SKM-1 treated with dmso at 0.1 percent for 144 hours (cell line): ENCODE measurements around the gene MRPL1.

ENCODE experiments used
- DNase-seq: peaks from one replicate; lab custom pipeline; 2025; ENCODE audit not compliant: unreplicated experiment; lab: John Stamatoyannopoulos, UW

Gene MRPL1

GRCh38 chr4:77862478-77863216 is at the start of gene MRPL1:
Gene MRPL1, plus strand, starts transcription at chr4:77862830. Its CDS starts 19 bp downstream, at chr4:77862849.
- DNase-seq, result peak; percentile 98

- DNase-seq, result no peak
Measured at GRCh38 chr4:77815636-77816035, 47.0 kb upstream of the MRPL1 start.

DNA sequence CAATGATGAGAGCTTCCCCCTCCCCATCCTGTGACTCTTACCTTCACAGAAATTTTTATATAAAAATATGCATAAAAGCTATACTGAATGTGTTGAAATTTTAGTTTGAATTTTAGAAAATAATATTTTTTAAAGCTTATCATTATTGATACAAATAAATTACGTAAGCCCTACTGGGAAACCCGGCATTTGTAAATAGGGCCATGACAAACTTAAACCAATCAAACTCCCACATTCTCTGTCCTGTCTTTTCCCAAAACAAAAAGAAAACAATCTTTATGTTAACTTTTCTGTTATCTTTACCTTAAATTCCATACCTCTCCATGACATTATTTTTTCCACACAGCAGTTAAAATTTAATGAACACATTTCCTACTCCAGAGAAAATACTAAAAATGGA is 46.1 kb upstream of the MRPL1 start:
- DNase-seq, result no peak

GRCh38 chr4:77817304-77818072 is 45.1 kb upstream of the MRPL1 start:
- no peak for DNase-seq

DNA sequence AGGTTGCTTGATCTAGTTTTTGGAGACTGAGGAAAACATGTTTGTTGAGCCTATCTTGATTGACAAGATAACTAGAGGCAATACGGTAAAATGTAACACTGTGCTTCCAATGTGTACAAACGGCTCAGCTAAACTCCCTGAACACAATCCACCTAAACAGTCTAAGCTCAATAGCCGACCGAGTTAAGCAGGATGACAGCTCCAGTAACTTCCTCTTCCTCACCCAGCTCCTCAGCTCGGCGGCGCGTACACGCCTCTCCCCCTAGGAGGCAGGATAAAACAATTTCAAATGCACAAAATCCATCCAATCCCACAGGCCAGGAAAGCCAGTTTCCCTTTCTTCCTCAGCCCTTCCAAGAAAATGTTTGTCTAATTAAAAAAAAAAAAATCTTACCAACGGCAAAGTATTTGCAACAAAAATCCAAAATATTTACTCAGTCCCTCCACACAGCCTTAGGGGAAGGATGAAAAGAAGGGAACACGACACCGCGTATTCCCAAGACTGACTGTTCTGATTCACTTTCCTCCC is 44.5 kb upstream of the MRPL1 start:
- DNase-seq, result peak; percentile 87

GRCh38 chr4:77818602-77819403 is 43.8 kb upstream of the MRPL1 start, which contains the start of gene CNOT6L:
Gene CNOT6L, minus strand, starts transcription at chr4:77819368. Its CDS starts 60 bp downstream, at chr4:77819308.
- peak; percentile 27 for DNase-seq

DNA sequence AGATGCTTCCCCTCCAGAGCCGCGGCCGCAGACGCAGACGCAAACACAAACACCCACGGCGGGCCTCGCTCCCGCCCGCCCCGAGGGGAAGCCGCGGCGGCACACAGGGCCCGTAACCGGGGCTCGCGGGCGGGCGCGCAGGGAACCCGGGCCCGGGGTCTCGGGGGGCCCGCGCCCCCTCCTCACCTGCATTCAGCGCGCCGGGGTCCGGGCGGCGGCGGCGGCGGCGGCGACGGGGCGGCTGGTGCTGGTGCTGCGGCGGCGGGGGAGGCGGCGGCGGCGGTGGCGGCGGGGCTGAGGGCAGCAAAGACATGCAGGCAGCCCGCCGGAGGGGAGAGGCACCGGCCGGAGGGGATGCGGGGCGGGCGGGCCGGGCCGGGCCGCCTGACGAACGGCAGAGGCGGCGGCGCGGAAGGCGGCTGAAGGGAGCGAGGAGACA is 43.2 kb upstream of the MRPL1 start:
- DNase-seq, result no peak

- peak; percentile 85 for DNase-seq
Measured at GRCh38 chr4:77819843-77820648, 42.6 kb upstream of the MRPL1 start.

DNA sequence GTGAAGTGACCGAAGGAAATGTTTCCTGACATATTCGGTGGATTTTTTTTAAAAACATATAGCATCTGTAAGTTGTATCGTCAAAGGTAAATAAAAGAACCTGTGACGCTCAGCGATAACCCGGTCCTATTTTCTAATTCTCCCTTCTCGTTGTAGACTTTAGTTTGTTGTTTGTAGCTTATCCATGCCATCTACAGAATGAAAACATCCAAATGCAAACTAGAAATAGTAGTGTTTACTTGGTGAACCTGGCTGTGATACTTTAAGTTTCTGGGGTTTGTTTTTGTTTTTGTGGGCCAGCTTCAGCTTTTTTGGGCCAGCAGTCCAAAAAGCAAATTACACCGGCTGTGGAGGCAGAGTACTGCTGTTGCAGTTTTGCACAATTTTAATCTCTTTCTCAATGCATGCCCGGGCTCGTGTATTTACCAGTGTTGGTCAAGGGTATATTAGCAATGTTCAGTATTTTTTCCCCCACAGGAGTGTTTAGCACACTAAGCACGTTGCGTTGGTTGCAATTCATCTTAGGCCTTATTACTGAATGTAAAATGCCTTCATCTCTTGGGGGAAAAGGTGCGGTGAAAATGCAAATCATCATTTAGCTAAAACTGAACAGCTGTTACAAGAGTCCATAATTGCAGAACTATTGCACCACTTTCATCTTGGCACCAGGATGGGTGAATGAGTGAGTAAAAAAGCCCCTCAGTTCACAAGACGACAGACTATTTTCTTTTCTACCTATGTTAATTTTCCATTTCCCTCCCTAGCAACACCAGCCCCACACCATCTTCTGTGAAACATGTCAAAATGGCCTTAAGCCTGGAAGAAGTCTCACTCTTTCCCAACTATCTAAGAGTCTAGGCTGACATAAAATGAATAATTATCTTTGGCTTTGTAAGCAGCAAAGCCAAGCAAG is 41.7 kb upstream of the MRPL1 start:
- no peak for DNase-seq

DNA sequence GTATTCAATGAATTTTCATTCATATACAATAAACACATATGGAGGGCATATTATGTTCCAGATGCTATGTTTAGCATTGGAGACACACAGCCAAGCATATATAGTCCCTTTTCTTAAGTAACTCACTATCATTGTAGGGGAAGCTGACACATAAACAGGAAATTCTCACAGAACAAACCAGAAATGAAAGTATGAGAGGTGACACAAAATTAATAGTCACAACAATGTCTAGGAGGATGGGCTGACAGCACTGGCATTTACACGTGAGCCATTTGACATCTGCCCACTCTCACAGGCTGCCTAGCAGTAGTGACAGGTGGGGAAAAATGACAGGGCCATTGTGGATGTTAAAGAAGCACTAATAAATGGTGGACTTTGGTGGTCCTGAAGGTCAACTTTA is 40.9 kb upstream of the MRPL1 start:
- DNase-seq, result no peak

DNA sequence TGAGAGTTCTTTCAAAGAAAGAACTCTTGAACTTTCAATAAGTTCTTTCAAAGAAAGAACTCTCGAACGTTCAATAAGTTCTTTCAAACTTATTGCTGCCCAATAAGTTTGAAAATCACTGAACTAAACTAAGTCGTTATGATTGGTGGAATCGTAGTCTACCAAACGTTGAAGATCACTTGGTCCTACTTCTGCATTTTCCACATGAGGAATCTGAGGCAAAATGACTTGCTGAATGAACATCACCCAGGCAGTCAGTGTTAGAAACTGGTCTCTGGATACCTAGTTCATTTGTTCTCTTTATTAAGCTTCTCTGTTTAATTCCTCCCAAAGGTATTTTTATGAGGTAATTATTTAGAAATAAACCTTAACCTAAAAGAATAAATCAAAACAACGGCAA is 36.4 kb upstream of the MRPL1 start:
- DNase-seq, result no peak

- DNase-seq, result no peak
Measured at GRCh38 chr4:77827343-77827742, 35.3 kb upstream of the MRPL1 start.

DNA sequence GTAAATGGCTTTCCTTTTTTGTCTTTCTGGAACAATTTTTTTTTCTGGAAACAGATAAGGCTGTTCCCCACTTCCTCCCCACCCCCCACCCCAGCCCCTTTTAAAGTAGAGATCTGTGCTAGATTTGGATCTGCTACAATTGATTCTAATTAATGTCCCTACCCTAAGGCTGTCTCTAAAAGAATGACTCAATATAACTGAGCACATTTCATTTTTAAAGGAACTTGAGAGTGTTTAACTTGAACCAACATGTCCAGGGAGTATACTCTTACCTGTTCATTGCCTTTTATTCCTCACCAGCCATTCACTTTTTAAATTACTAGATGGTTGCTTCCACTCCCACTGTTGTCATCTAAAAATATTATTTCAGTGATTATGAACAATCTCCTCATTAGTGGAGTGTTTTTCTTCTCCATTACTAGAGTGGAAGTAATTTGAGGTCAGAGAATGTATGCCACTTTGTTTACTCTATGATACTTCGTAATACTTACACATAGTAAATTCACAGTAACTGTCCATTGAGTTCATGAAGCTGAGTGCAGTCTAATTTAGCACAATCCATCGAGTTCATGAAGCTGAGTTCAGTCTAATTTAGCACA is 29.4 kb upstream of the MRPL1 start:
- DNase-seq, result no peak

DNA sequence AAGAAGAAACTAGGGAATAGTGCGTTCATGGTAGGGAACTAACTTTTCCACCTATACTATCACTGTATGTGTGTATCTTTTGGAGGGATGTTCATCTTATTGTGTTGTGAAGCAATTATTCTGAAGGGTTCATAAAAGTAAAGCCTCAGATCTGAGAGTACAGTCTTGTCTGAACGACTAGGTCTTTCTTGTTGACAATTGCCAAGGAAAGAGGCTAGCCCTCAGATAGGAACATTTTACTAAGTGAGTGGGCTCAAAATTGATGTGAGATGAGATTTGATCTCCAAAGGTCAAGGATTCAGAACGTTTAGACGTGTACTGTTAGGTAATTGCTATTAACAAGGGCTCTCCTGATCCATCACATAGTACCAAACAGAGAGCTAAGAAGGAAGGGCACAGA is 28.2 kb upstream of the MRPL1 start:
- DNase-seq, result no peak

DNA sequence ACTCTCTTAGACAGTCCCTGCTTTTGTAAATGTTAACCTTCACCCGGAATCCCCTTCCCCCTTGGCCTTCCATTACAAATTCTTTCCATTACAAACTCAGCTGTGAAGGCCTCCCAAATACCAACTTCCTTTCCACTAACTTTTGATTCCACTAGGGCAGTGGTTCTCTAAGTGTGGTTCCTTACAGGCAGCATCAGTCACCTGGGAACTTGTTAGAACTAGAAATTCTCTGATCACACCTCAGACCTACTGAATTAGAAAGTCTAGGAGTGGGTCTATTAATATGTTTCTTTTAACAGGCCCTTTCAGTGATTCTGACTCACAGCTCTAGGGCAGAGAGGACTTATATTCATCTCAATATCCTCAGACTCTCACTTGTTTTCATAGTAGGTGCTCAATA is 19.0 kb upstream of the MRPL1 start:
- DNase-seq, result no peak

DNA sequence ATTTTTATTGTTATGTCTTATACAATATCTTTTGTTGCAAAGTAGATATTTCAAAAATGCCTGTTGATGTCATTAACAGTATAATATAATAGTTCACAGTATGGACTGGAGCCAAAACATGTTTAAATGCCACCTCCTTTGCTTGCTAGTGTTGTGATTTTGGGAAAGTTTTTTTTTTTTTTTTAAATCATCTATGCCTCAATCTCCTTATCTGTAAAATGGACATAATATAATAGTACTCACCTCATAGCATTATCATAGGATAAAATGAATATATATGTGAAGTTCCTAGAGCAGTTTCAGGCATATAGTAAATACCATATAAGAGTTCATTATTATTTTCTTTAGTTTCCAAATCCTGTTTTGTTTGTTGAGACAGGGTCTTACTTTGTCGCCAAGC is 18.3 kb upstream of the MRPL1 start:
- no peak for DNase-seq

GRCh38 chr4:77845400-77845799 is 17.2 kb upstream of the MRPL1 start:
- no peak for DNase-seq

DNA sequence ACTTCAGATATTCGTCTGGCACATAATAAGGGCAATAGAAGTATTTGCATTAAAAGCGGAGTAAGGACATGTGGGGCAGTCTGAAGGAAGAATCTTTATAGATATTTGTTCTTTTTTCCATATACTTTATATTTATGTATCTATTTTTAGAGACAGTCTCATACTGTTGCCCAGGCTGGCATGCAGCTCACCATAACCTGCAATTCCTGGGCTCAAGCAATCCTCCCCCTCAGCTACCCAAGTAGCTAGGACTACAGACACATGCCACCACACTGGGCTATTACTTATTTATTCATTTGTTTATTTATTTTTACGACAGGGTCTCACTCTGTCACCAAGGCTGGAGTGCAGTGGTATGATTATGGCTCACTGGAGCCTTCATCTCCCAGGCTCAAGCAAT is 16.7 kb upstream of the MRPL1 start:
- no peak for DNase-seq

DNA sequence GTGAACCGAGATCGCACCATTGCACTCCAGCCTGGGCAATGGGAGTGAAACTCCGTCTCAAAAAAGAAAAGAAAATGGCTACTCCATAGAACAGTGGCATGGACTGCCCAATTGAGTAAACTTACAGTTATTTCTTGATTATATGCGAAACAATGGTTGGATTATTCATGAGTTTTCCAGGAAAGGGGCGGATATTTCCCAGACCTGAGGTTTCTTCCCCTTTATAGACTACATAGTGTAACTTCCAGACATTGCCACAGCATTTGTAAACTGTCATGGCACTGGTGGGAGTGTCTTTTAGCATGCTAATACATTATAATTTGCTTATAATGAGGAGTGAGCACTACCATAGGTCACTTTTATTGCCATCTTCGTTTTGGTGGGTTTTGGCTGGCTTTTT is 14.1 kb upstream of the MRPL1 start:
- no peak for DNase-seq
